ENCODE data around the gene MSX2.

Gene MSX2

GRCh38 chr5:174723979-174724483, 351 bp upstream of the MSX2 start:
- no peak for DNase-seq (ENCODE audit: low spot score)
- no peak for TF ChIP-seq CTCF (IDR thresholded peaks at IDR 0.05; ENCODE audit: extremely low read depth, missing control alignments)

GRCh38 chr5:174725261-174725990, 1.0 kb downstream of the MSX2 start:
- TF ChIP-seq CTCF (IDR thresholded peaks at IDR 0.05; ENCODE audit: extremely low read depth, missing control alignments): no peak
- DNase-seq (ENCODE audit: low spot score): no peak

- DNase-seq (ENCODE audit: low spot score): no peak
- no peak for TF ChIP-seq CTCF (IDR thresholded peaks at IDR 0.05; ENCODE audit: extremely low read depth, missing control alignments)
Measured at GRCh38 chr5:174725991-174726601, 1.7 kb downstream of the MSX2 start.

- TF ChIP-seq CTCF (IDR thresholded peaks at IDR 0.05; ENCODE audit: extremely low read depth, missing control alignments): no peak
- DNase-seq (ENCODE audit: low spot score): no peak
Measured at GRCh38 chr5:174726916-174727793, 2.8 kb downstream of the MSX2 start.

- no peak for DNase-seq (ENCODE audit: low spot score)
- no peak for TF ChIP-seq CTCF (IDR thresholded peaks at IDR 0.05; ENCODE audit: extremely low read depth, missing control alignments)
Measured at GRCh38 chr5:174727794-174728680, 3.7 kb downstream of the MSX2 start.

GRCh38 chr5:174729075-174729680, 4.8 kb downstream of the MSX2 start:
- TF ChIP-seq CTCF (IDR thresholded peaks at IDR 0.05; ENCODE audit: extremely low read depth, missing control alignments): no peak
- no peak for DNase-seq (ENCODE audit: low spot score)

All from GM20000 (cell line).